Measurements from ENCODE around the gene CETN3.
"Not testable (repeated sequence)": the region's sequence is repeated elsewhere in the genome, so short reads cannot be mapped to it uniquely, and the experiment has no call there.

CETN3 gene

GRCh38 chr5:90347462-90347861, 62.1 kb downstream of the CETN3 start:
- CTCF ChIA-PET: no interaction called here
- no peak overlapping the region for H3K27ac ChIP-seq
- POLR2A ChIA-PET (ENCODE audit: low non-redundant PET): no interaction called here
- DNase-seq (ENCODE audit: low spot score): no peak
- no peak for TF ChIP-seq CTCF (conservative IDR thresholded peaks at IDR 0.05; ENCODE audit: low read depth)

GRCh38 chr5:90345684-90346083, 63.9 kb downstream of the CETN3 start:
- no peak overlapping the region for H3K27ac ChIP-seq
- no peak for DNase-seq (ENCODE audit: low spot score)
- TF ChIP-seq CTCF (conservative IDR thresholded peaks at IDR 0.05; ENCODE audit: low read depth): no peak
- POLR2A ChIA-PET (ENCODE audit: low non-redundant PET): no interaction called here
- CTCF ChIA-PET: interaction anchor here (0.6 to 1.0 kb wide), 2 partner anchors 94 to 909 kb away, joined by 3 to 4 read pairs; no protein-coding TSS in a partner anchor

GRCh38 chr5:90344689-90345088, 64.9 kb downstream of the CETN3 start:
- CTCF ChIA-PET: no interaction called here
- no peak for TF ChIP-seq CTCF (conservative IDR thresholded peaks at IDR 0.05; ENCODE audit: low read depth)
- DNase-seq (ENCODE audit: low spot score): no peak
- no peak overlapping the region for H3K27ac ChIP-seq
- POLR2A ChIA-PET (ENCODE audit: low non-redundant PET): no interaction called here

GRCh38 chr5:90343731-90344130, 65.8 kb downstream of the CETN3 start:
- DNase-seq (ENCODE audit: low spot score); CTCF ChIA-PET; POLR2A ChIA-PET (ENCODE audit: low non-redundant PET): not testable (repeated sequence)

GRCh38 chr5:90342576-90342975, 67.0 kb downstream of the CETN3 start:
- CTCF ChIA-PET: interaction anchor here (0.6 kb wide), 1 partner anchor 710 kb away, joined by 3 read pairs; no protein-coding TSS in a partner anchor
- POLR2A ChIA-PET (ENCODE audit: low non-redundant PET): no interaction called here
- no peak overlapping the region for H3K27ac ChIP-seq
- no peak for TF ChIP-seq CTCF (conservative IDR thresholded peaks at IDR 0.05; ENCODE audit: low read depth)
- DNase-seq (ENCODE audit: low spot score): no peak

More at GRCh38 chr5:90343731-90344130, 65.8 kb downstream of the CETN3 start:
- H3K27ac ChIP-seq: not testable (repeated sequence)

Data from RWPE1 (cell line).